IPS-NIHi7 (cell line): ENCODE data around the gene TCTN2.

Experiments used
- DNase-seq: peaks from one replicate; pipeline ENCODE4 v3.0.0; 2012; ENCODE audit warnings: mixed read lengths; ENCODE audit errors: extremely low spot score

TCTN2 gene

GRCh38 chr12:123741937-123742572 lies 71.1 kb downstream of the TCTN2 start:
- no peak for DNase-seq

- DNase-seq = no peak
These were observed 72.1 kb downstream of the TCTN2 start for GRCh38 chr12:123743002-123743401.

GRCh38 chr12:123744836-123745235 lies 73.9 kb downstream of the TCTN2 start:
- peak; percentile 47 for DNase-seq

GRCh38 chr12:123747309-123747708 lies 76.4 kb downstream of the TCTN2 start:
- DNase-seq = no peak

GRCh38 chr12:123748161-123748560 lies 77.2 kb downstream of the TCTN2 start:
- DNase-seq = no peak

GRCh38 chr12:123748661-123749060 lies 77.7 kb downstream of the TCTN2 start:
- DNase-seq = no peak

- no peak for DNase-seq
These were observed 78.4 kb downstream of the TCTN2 start for GRCh38 chr12:123749355-123749754.

GRCh38 chr12:123750159-123750656 lies 79.3 kb downstream of the TCTN2 start:
- DNase-seq = no peak

- DNase-seq = no peak
These were observed 81.1 kb downstream of the TCTN2 start for GRCh38 chr12:123752046-123752445.

- DNase-seq = no peak
These were observed 83.3 kb downstream of the TCTN2 start for GRCh38 chr12:123754041-123754772.

- DNase-seq = no peak
These were observed 86.6 kb downstream of the TCTN2 start for GRCh38 chr12:123757561-123757960.
